Aorta (tissue), 5 donors: ENCODE measurements around the gene MIPOL1. TPM values are rescaled to one million over a fixed set of nuclear protein-coding genes. Genes with fewer than 3 reads are reported as not detected.

Experiments
- ATAC-seq: fragments of 200-7000 bp; cut with Tn5 transposase; one replicate; pipeline ENCODE4 v1.9.1; 2022; ENCODE audit warnings: moderate library complexity; ENCODE audit not compliant: low FRiP score
- DNase-seq, 2 donors: peaks; one replicate each; pipeline ENCODE4 v3.0.0-alpha.2; 2020
- H3K27ac ChIP-seq, 2 donors: one replicate each; pipeline ENCODE4 v1.5.1; 2013; ENCODE audit warnings: low read length in 2 of 2, mild to moderate bottlenecking in 2 of 2, moderate library complexity in 2 of 2, control low read depth in 1 of 2, inconsistent platforms in 1 of 2, low read depth in 1 of 2
- H3K27me3 ChIP-seq, 2 donors: one replicate each; pipeline ENCODE4 v1.6.1; 2013; ENCODE audit warnings: control low read depth in 1 of 2, low read length in 1 of 2, mild to moderate bottlenecking in 1 of 2, moderate library complexity in 1 of 2; ENCODE audit not compliant: insufficient read depth in 2 of 2, control insufficient read depth in 1 of 2
- H3K36me3 ChIP-seq, 2 donors: one replicate each; pipeline ENCODE4 v1.6.1; 2013; ENCODE audit warnings: control low read depth in 1 of 2, low read length in 1 of 2, mild to moderate bottlenecking in 1 of 2; ENCODE audit not compliant: insufficient read depth in 2 of 2, control insufficient read depth in 1 of 2
- H3K4me1 ChIP-seq, 2 donors: one replicate each; pipeline ENCODE4 v1.6.1; 2013; ENCODE audit warnings: low read length in 2 of 2, control low read depth in 1 of 2, mild to moderate bottlenecking in 1 of 2, moderate library complexity in 1 of 2; ENCODE audit not compliant: insufficient read depth in 2 of 2, control insufficient read depth in 1 of 2
- H3K4me3 ChIP-seq, 2 donors: one replicate each; pipeline ENCODE4 v1.5.1; 2013; ENCODE audit warnings: low read length in 2 of 2, control low read depth in 1 of 2, mild to moderate bottlenecking in 1 of 2
- H3K9me3 ChIP-seq: one replicate; pipeline ENCODE4 v1.6.1; 2013; ENCODE audit warnings: mild to moderate bottlenecking, low read length; ENCODE audit not compliant: control insufficient read depth
- WGBS, 2 donors: extraction: QIAGEN DNeasy Blood & Tissue Kit; methylation state at CpG; one replicate each; pipeline ENCODE4 v1.1.7; 2013; 5-methylcytosine and 5-hydroxymethylcytosine counted together
- intact Hi-C, 2 donors: fragments of 100-400 bp; cut with DNase I; formaldehyde crosslinking; loops; one replicate each; pipeline versions ENCODE4 v1.14.2 to v1.15.0; 2022
- polyA plus RNA-seq, 2 donors: library from polyadenylated mRNA; stranded (reverse); fragments of 200-250 nt; gene quantifications; one replicate each; pipeline ENCODE4 v1.2.3, GENCODE V29; 2013
- total RNA-seq, 2 donors: library from RNA; stranded (reverse); fragmentation: NEBNext Ultra II Directional; extraction: Animal tissue kit (Norgen Biotek cat#: 25700); gene quantifications; one replicate each; pipeline ENCODE4 v1.2.1, GENCODE V29; 2021
- donor health status: healthy with polysubstance abuse.
- donor health status: Bipolar disorder and iron deficiency.
- donor health status: DM: no; HTN: no; CAD: no.
- donor health status: DM: no; HTN: no; CAD: no.
- donor health status: DM: yes; HTN: yes; CAD: no.

MIPOL1 gene
- total and polyA plus RNA-seq, 4 donors: 3.4 to 20.6 (median 11.9) TPM

DNA sequence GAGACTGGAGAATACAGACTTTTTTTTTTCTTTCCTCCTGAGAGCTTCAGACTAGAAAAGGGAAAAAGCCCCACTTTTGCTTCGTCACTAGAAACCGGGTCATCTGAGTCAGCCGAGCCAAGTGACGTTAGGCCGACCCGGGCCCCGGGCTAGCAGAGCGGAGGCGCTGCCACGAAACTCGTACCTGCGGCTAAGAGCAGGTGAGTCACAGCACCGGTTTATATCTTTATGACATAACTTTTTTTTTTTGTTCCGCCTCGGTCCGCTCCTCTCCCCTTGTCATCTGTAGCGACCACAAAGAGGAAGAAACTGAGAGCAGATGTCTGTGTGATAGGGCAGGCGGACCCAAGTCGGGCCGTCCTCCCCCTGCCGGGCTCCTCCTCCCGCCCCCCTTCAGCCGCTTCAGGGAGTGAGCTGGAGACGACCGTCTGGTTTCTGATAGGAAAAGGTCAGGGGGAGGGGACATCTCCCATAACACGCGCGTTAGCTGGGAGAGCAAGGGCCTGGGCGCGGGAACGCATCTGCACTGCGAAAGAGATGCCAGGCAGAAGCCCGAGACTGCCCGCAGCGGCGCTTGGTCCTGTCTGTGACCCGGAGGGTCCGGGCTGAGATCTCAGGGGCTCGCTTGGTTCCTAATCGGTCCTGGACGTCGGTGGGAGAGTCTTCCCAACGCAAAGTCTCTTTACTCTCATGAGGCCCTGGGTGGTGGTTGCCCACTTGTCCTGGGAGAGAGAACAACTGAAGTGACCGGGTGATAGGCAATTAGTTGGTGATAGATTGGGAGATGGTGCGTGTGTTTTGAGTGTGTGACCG, 398.3 kb downstream of the MIPOL1 start:
- no peak overlapping the region for H3K4me3 ChIP-seq
- H3K9me3 ChIP-seq: no peaks in the 10 kb centered on the region
- DNase-seq: peak in 1 of 2 donors; percentile 73
- H3K36me3 ChIP-seq: no peaks in the 10 kb centered on the region
- ATAC-seq: no peak
- 9 to 14% methylated on average over 45 to 46 of the region's 46 CpGs for WGBS, 2 donors
- intact Hi-C loops: loop anchor here in 1 of 2 donors (10.0 kb wide), 2 partner anchors 351 to 931 kb away; partner anchors contain the start of gene PAX9
- no peak overlapping the region for H3K27ac ChIP-seq
- H3K4me1 ChIP-seq: no peaks in the 10 kb centered on the region
- peaks cover 0 to 3% of the 10 kb centered on the region in 2 donors for H3K27me3 ChIP-seq

DNA sequence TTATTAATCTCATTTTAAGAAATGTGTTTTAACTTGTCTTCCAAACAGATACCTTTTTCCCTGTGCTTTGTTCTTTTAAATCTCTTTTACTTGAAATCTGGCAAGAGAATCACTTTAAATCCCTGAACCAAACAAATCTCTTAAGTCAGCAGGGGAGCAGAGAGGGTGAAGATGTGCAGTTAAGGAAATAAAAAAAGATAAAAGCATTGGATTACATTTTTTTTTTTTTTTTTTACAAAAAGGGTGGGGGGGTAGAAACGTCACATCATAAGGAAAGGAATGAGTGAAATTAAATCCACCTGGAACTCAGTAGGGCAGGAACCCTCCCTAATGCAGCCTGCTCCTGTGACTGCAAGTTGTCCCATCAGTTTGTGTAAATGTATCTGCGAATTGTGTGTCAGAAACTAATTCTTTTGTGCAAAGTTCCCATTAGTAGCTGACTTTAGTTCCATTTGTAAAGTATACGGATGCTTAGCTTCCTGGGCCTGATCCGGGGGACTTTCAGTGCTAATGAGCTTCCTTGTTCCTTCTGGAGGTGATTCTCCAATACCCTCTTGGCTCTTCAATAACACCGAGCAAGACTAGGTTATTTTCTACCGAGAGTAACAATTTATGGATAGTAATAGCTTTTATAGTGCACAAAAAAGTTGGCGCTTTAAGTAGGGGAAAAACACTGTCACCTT, 399.2 kb downstream of the MIPOL1 start:
- WGBS, 2 donors: 25 to 30% methylated on average over 7 of the region's 7 CpGs
- no peaks in the 10 kb centered on the region for H3K9me3 ChIP-seq
- H3K27ac ChIP-seq: no peak overlapping the region
- no peak for DNase-seq
- no peaks in the 10 kb centered on the region for H3K36me3 ChIP-seq
- no peak for ATAC-seq
- no peaks in the 10 kb centered on the region for H3K4me1 ChIP-seq
- intact Hi-C loops: loop anchor here in 1 of 2 donors (10.0 kb wide), 2 partner anchors 352 to 932 kb away; partner anchors contain the start of gene PAX9
- H3K4me3 ChIP-seq: no peak overlapping the region
- peaks cover 0 to 6% of the 10 kb centered on the region in 2 donors for H3K27me3 ChIP-seq

DNA sequence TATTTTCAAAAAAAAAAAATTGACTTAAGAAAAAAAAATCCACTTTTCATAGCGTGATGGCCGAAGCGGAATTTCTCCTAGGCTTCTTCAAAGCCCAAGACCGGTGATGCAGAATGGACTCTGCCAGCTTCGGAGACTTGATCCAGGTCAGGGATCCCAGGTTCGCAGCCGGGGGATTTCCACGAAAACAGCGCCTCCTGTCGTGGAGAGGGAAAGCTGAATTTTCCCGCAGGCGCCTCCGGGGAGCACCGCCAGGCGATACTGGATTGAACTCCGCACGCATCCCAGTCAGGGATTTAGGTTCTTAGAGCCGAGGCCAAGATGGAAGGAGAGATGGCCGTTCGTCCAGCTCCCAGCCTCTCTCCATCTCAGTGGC, 399.8 kb downstream of the MIPOL1 start:
- intact Hi-C loops: loop anchor here in 1 of 2 donors (10.0 kb wide), 2 partner anchors 353 to 933 kb away; partner anchors contain the start of gene PAX9
- H3K9me3 ChIP-seq: no peaks in the 10 kb centered on the region
- ATAC-seq (no peak), DNase-seq (peak in 1 of 2 donors; percentile 66)
- peaks cover 0 to 8% of the 10 kb centered on the region in 2 donors for H3K27me3 ChIP-seq
- 8 to 15% methylated on average over 20 of the region's 20 CpGs for WGBS, 2 donors
- H3K27ac ChIP-seq: no peak overlapping the region
- H3K4me1 ChIP-seq: no peaks in the 10 kb centered on the region
- H3K36me3 ChIP-seq: no peaks in the 10 kb centered on the region
- H3K4me3 ChIP-seq: no peak overlapping the region

DNA sequence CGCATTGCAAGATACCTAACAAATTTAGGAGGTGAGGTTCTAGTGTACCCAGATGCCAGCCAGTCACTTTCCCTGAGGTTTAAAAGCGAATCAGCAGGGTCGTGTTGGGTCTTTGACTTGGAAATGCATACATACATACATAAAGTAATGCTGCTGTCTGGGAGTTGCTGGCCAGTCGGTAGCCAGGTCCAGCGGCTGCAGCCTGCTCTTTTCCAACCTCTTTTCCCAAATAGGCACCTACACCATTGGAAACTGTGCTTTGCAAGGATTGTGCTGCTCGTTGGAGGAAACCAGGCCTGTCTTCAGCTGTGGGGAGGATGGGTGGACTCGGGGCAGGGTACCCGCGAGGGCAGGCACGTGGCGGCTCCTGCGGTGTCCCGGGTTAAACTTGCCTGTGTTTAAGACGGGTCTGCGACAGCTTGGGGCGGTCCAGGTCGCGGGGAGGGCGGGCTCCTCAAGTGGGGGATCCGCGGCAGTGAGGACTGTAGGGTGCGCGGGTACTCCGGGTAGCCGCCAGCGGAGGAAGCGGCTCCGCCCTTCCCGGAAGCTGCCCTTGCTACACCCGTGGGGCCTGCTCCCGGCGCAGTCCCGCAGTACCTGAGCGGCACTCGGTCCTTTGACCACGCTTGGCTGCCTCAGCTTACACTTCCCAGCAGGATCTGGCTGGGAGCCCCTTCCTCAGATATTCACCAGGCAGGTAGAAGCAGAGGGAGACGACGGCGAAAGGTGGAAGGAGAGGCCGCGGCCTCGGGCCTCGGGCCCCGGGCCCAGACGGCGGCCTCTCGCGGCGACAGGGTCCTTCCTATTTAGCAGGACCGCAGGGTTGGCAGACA, 400.4 kb downstream of the MIPOL1 start:
- no peak overlapping the region for H3K4me3 ChIP-seq
- peaks cover 0 to 8% of the 10 kb centered on the region in 2 donors for H3K27me3 ChIP-seq
- DNase-seq (peak in 1 of 2 donors; percentile 69), ATAC-seq (no peak)
- H3K27ac ChIP-seq: no peak overlapping the region
- 5 to 9% methylated on average over 46 to 50 of the region's 50 CpGs for whole genome bisulfite sequencing, 2 donors
- intact Hi-C loops: loop anchor here in 1 of 2 donors (10.0 kb wide), 2 partner anchors 353 to 933 kb away; partner anchors contain the start of gene PAX9
- no peaks in the 10 kb centered on the region for H3K4me1 ChIP-seq
- H3K36me3 ChIP-seq: no peaks in the 10 kb centered on the region
- H3K9me3 ChIP-seq: no peaks in the 10 kb centered on the region

DNA sequence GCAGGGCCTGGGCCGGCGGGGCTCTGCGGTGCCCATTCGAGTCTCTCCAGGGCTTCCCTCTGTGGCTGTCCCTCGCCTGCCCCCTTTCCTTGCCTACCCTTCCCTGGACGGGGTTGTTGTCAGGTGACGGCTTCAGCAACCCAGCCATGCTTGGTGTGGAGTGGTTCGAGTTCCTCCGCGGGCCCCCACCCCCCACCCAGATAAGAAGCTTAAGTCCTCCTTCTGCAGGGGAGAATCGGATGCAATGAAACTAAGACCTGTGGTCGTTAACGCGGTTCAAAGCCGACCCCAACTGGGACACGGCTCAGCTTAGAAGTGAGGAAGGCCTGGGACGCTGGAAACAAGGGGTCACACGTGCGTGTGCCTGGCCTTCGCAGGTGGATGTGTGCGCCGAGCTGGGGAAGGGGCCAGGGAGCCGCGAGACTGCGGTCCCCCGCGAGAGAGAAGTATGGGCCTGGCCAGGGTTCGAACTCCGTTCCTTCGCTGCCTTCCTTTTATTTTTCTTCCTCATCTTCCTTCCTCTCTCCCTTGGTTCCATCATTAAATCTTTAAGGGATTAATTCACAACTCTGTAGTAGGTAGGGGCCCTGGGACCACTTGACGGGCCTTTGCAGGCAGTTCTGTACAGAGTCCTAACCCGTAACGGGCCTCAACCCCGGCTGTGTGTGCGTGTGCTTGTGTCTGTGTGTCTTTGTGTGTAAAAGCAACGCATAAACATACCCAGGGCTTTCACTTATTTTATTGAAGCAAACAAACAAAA, 401.2 kb downstream of the MIPOL1 start:
- peaks cover 2% of the 10 kb centered on the region for H3K9me3 ChIP-seq
- no peaks in the 10 kb centered on the region for H3K36me3 ChIP-seq
- H3K27me3 ChIP-seq: peaks cover 0 to 8% of the 10 kb centered on the region in 2 donors
- intact Hi-C loops: loop anchor here in 1 of 2 donors (10.0 kb wide), 2 partner anchors 354 to 934 kb away; partner anchors contain the start of gene PAX9
- H3K4me1 ChIP-seq: no peaks in the 10 kb centered on the region
- 18 to 21% methylated on average over 32 to 36 of the region's 36 CpGs for WGBS, 2 donors
- no peak overlapping the region for H3K4me3 ChIP-seq
- H3K27ac ChIP-seq: no peak overlapping the region
- DNase-seq: no peak
- no peak for ATAC-seq

DNA sequence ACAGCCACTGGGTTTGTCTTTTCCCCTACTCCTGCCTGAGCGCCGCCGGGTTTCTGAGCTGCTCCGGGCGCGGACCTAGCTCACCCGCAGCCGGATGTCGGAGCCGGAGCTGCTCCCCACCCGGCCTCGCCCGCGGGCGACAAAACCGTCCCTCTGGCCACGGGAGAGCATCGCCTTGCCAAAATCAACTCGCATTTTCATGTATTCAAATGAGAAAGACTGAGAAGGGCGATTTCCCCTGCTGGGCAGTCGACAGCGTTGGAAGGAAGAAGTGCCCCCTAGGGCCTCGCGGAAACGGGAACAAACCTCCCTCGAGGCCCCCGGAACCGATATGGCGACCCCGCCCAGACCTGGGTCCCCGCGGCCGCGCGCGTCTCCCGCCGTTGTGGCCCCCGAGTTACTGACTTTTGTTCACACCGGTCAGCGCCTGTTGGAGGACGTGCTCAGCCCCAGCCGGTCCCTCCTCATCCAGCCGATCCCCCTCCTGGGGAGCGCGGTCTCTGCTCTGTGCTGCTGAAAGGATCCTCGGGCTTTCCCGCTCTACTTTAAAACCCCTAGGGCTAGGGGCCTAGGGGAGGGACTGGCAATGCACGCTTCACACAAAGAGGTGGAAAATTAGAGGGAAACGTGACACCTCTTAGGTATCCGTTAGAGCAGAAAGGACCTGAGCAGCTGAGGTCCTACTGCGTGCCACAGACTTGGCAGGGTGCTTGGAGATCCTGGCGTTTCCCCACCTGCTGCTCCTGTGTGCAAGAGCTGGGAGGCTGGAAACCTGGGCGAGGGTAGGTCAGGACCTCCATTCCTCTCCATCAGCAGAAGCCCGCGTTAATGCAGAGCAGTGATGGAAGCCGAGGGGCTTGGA, 402.0 kb downstream of the MIPOL1 start:
- H3K4me1 ChIP-seq: no peaks in the 10 kb centered on the region
- ATAC-seq: no peak
- H3K27me3 ChIP-seq: peaks cover 0 to 8% of the 10 kb centered on the region in 2 donors
- WGBS, 2 donors: 4 to 5% methylated on average over 56 to 57 of the region's 57 CpGs
- H3K9me3 ChIP-seq: peaks cover 2% of the 10 kb centered on the region
- no peaks in the 10 kb centered on the region for H3K36me3 ChIP-seq
- intact Hi-C loops: loop anchor here (10.0 kb wide), 2 partner anchors 355 to 935 kb away; partner anchors contain the start of gene PAX9 (in 1 of the 2)
- no peak for DNase-seq
- no peak overlapping the region for H3K27ac ChIP-seq
- H3K4me3 ChIP-seq: no peak overlapping the region
